ENCODE data around the gene C7orf57.

C7orf57 gene

GRCh38 chr7:48091506-48092433 lies 56.4 kb downstream of the C7orf57 start:
- H4K20me1 ChIP-seq: peaks cover 0 to 32% (median 3%) of the 10 kb centered on the region in 11 experiments; a peak in 7 of 22 replicates
- H3K27me3 ChIP-seq: peaks cover 0 to 57% (median 26%) of the 10 kb centered on the region in 11 experiments; a peak in 18 of 22 replicates
- H3K9me3 ChIP-seq (replicated peaks in 1 of 11): no peaks in the 10 kb centered on the region; a peak in 1 of 22 replicates
- peak overlapping the region in 5 of 10 experiments; percentile 17 to 98 (median 36); a peak in 8 of 20 replicates for H3K4me3 ChIP-seq
- H3K27ac ChIP-seq: peak overlapping the region in 4 of 11 experiments; percentile 5 to 31 (median 15); a peak in 3 of 22 replicates
- no peak for TF ChIP-seq Cebpa-rat (IDR thresholded peaks at IDR 0.05)
- peaks cover 0 to 67% (median 5%) of the 10 kb centered on the region in 11 experiments; a peak in 11 of 22 replicates for H3K36me3 ChIP-seq
- H3K9ac ChIP-seq: peak overlapping the region in 4 of 11 experiments; percentile 18 to 95 (median 26); a peak in 5 of 22 replicates
- H3K4me1 ChIP-seq: peaks cover 27 to 88% (median 68%) of the 10 kb centered on the region in 10 experiments
- H3K4me2 ChIP-seq: peak overlapping the region; percentile 22 to 99 (median 84); a peak in 21 of 22 replicates

DNA sequence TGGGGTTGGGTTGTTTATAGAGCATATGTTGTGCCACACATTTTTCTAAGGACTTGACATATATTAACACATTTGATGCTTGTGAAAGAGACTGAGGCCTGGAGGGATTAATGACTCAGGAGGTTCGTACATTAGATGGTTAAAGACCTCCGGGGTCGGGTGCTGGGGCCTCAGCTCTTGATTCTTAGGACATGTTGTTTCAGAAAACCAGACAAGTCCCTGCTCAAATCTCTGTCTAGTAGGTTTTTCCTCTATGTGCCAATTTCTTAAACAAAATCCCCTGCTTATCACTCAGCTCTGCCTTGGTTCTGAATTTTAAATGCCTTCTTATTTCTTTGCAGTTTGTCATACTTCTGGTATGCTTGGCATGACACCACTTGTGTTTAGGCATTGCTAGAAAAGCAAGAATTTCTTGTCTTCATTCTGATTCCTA lies 59.5 kb downstream of the C7orf57 start:
- Histone ChIP-seq H3K27ac (peak overlapping the region in 4 of 11 experiments; percentile 73 to 94 (median 90); a peak in 8 of 22 replicates), H3K4me1 (peaks cover 7 to 100% (median 69%) of the 10 kb centered on the region in 10 experiments; a peak in 17 of 20 replicates), H3K9me3 (replicated peaks in 1 of 11) (no peaks in the 10 kb centered on the region; a peak in 1 of 22 replicates), H4K20me1 (peaks cover 0 to 25% (median 3%) of the 10 kb centered on the region in 11 experiments; a peak in 7 of 22 replicates), H3K36me3 (peaks cover 0 to 90% (median 5%) of the 10 kb centered on the region in 11 experiments; a peak in 11 of 22 replicates), H3K4me3 (0 out of 20 replicates have a peak overlapping the region, but pooled peaks of 1 of the 10 experiments have one; percentile 33), H3K9ac (peak overlapping the region in 1 of 11 experiments; percentile 79; a peak in 1 of 22 replicates), H3K27me3 (peaks cover 0 to 28% (median 18%) of the 10 kb centered on the region in 11 experiments; a peak in 18 of 22 replicates), H3K4me2 (peak overlapping the region in 5 of 11 experiments; percentile 86 to 99 (median 91); a peak in 9 of 22 replicates)
- TF ChIP-seq Cebpa-rat (IDR thresholded peaks at IDR 0.05): no peak

GRCh38 chr7:48096273-48096672 lies 60.9 kb downstream of the C7orf57 start:
- Histone ChIP-seq H3K4me1 (peaks cover 7 to 88% (median 55%) of the 10 kb centered on the region in 10 experiments; a peak in 17 of 20 replicates), H3K4me3 (peak overlapping the region in 2 of 10 experiments; percentile 51 to 62; a peak in 5 of 20 replicates), H3K4me2 (peak overlapping the region in 9 of 11 experiments; percentile 35 to 99 (median 91); a peak in 17 of 22 replicates), H3K9me3 (replicated peaks in 1 of 11) (no peaks in the 10 kb centered on the region), H3K36me3 (peaks cover 0 to 90% (median 5%) of the 10 kb centered on the region in 11 experiments; a peak in 12 of 22 replicates), H3K9ac (peak overlapping the region in 6 of 11 experiments; percentile 62 to 79 (median 66); a peak in 11 of 22 replicates), H3K27ac (peak overlapping the region in 9 of 11 experiments; percentile 57 to 94 (median 73); a peak in 16 of 22 replicates), H4K20me1 (peaks cover 0 to 15% (median 0%) of the 10 kb centered on the region in 11 experiments; a peak in 2 of 22 replicates), H3K27me3 (peaks cover 0 to 16% (median 5%) of the 10 kb centered on the region in 11 experiments; a peak in 10 of 22 replicates)
- TF ChIP-seq Cebpa-rat (IDR thresholded peaks at IDR 0.05): no peak

GRCh38 chr7:48097521-48098231 lies 62.3 kb downstream of the C7orf57 start:
- Histone ChIP-seq H3K9ac (peak overlapping the region in 8 of 11 experiments; percentile 30 to 79 (median 66); a peak in 13 of 22 replicates), H3K27me3 (0 out of 22 replicates have a peak, but pooled peaks cover 0 to 2% (median 0%) of the 10 kb centered on the region in 11 experiments), H3K4me2 (peak overlapping the region in 10 of 11 experiments; percentile 18 to 99 (median 88); a peak in 19 of 22 replicates), H3K9me3 (replicated peaks in 1 of 11) (0 out of 22 replicates have a peak, but pooled peaks cover 0 to 4% (median 0%) of the 10 kb centered on the region in 11 experiments), H3K27ac (peak overlapping the region in 10 of 11 experiments; percentile 34 to 94 (median 73); a peak in 18 of 22 replicates), H4K20me1 (peaks cover 0 to 13% (median 0%) of the 10 kb centered on the region in 11 experiments; a peak in 1 of 22 replicates), H3K4me3 (peak overlapping the region in 5 of 10 experiments; percentile 9 to 62 (median 46); a peak in 10 of 20 replicates), H3K36me3 (peaks cover 0 to 90% (median 15%) of the 10 kb centered on the region in 11 experiments; a peak in 13 of 22 replicates), H3K4me1 (peaks cover 0 to 74% (median 43%) of the 10 kb centered on the region in 10 experiments; a peak in 17 of 20 replicates)
- TF ChIP-seq Cebpa-rat (IDR thresholded peaks at IDR 0.05): no peak

DNA sequence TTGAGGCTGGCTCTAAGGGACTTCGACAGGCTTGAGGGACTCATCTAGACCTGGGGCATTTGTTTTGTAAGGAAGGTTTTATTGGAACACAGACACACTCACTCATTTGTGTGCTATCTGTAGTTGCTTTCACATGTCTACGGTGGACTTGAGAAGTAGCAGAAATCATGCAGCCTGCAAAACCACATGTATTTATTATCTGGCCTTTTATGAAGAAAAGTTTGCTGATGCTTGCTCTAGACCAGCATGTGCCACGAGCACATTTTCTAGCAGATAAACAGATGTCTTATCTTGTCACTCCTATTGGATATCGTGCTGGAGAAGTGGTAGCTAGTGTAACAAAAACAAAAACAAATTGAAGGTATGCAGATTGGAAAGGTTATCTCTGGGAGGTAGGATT lies 63.5 kb downstream of the C7orf57 start:
- Histone ChIP-seq H3K27ac (peak overlapping the region in 7 of 11 experiments; percentile 39 to 94 (median 76); a peak in 8 of 22 replicates), H3K9ac (peak overlapping the region in 3 of 11 experiments; percentile 74 to 79 (median 78); a peak in 5 of 22 replicates), H3K9me3 (replicated peaks in 1 of 11) (0 out of 22 replicates have a peak, but pooled peaks cover 0 to 5% (median 0%) of the 10 kb centered on the region in 11 experiments), H3K4me2 (peak overlapping the region in 7 of 11 experiments; percentile 73 to 99 (median 91); a peak in 11 of 22 replicates), H3K27me3 (no peaks in the 10 kb centered on the region), H3K36me3 (peaks cover 0 to 90% (median 27%) of the 10 kb centered on the region in 11 experiments; a peak in 13 of 22 replicates), H4K20me1 (peaks cover 0 to 25% (median 0%) of the 10 kb centered on the region in 11 experiments; a peak in 1 of 22 replicates), H3K4me1 (peaks cover 0 to 63% (median 43%) of the 10 kb centered on the region in 10 experiments; a peak in 17 of 20 replicates), H3K4me3 (0 out of 20 replicates have a peak overlapping the region, but pooled peaks of 2 of the 10 experiments have one; percentile 51 to 62)
- TF ChIP-seq Cebpa-rat (IDR thresholded peaks at IDR 0.05): no peak

GRCh38 chr7:48099781-48100180 lies 64.4 kb downstream of the C7orf57 start:
- Histone ChIP-seq H3K9me3 (replicated peaks in 1 of 11) (0 out of 22 replicates have a peak, but pooled peaks cover 0 to 5% (median 0%) of the 10 kb centered on the region in 11 experiments), H3K4me1 (peaks cover 0 to 53% (median 42%) of the 10 kb centered on the region in 10 experiments; a peak in 17 of 20 replicates), H3K27ac (0 out of 22 replicates have a peak overlapping the region, but pooled peaks of 1 of the 11 experiments have one; percentile 92), H3K4me3 (no peak overlapping the region), H3K27me3 (no peaks in the 10 kb centered on the region), H3K36me3 (peaks cover 0 to 90% (median 27%) of the 10 kb centered on the region in 11 experiments; a peak in 13 of 22 replicates), H3K4me2 (peak overlapping the region in 3 of 11 experiments; percentile 86 to 99 (median 91); a peak in 2 of 22 replicates), H3K9ac (no peak overlapping the region), H4K20me1 (peaks cover 0 to 34% (median 0%) of the 10 kb centered on the region in 11 experiments; a peak in 2 of 22 replicates)
- TF ChIP-seq Cebpa-rat (IDR thresholded peaks at IDR 0.05): no peak

DNA sequence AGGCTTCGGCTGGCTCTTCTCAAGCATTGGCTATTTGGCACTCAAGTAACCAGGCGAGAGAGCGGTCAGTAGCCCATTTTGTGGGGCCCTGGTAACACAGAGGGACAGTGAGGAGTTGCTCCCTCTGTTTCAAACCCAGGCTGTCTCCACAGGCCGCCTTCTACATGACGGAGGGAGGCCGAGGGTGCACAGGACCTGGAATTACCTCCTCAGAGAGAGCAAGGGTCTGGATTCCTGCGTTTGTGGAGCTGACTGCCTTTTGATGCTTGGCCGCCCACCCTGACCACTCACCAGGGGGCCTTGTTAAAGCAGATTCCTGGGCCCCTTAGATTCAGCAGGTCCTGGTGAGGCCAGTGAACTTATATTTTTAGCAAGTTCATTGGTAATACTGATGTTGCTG lies 66.0 kb downstream of the C7orf57 start:
- peaks cover 0 to 92% (median 27%) of the 10 kb centered on the region in 11 experiments; a peak in 13 of 22 replicates for H3K36me3 ChIP-seq
- H3K27ac ChIP-seq: no peak overlapping the region
- TF ChIP-seq Cebpa-rat (IDR thresholded peaks at IDR 0.05): no peak
- H3K27me3 ChIP-seq: no peaks in the 10 kb centered on the region
- peaks cover 0 to 49% (median 0%) of the 10 kb centered on the region in 11 experiments; a peak in 3 of 22 replicates for H4K20me1 ChIP-seq
- peaks cover 0 to 38% (median 28%) of the 10 kb centered on the region in 10 experiments; a peak in 17 of 20 replicates for H3K4me1 ChIP-seq
- H3K4me2 ChIP-seq: no peak overlapping the region
- H3K4me3 ChIP-seq: no peak overlapping the region
- 0 out of 22 replicates have a peak, but pooled peaks cover 0 to 5% (median 0%) of the 10 kb centered on the region in 11 experiments for H3K9me3 ChIP-seq (replicated peaks in 1 of 11)
- no peak overlapping the region for H3K9ac ChIP-seq

All from BLaER1 treated with 17β-estradiol and CSF1 and Interleukin-3, amounts not matched to agents 10 nM and 100 nM (cell line).